ENCODE data around the gene MARCKS.
A peak's percentile ranks its signal among the peaks of the same experiment; 100 is the strongest.

The MARCKS gene

GRCh38 chr6:113854531-113855499 is 2.3 kb upstream of the MARCKS start:
- H3K9ac ChIP-seq (ENCODE audit: low read length) = peak overlapping the region; percentile 99
- peak; percentile 92 for DNase-seq (ENCODE audit: low read depth)

GRCh38 chr6:113855500-113856374 is 1.4 kb upstream of the MARCKS start:
- DNase-seq (ENCODE audit: low read depth) = peak; percentile 70
- Histone ChIP-seq H3K9me3 (ENCODE audit: control insufficient read depth, low read length) (no peaks in the 10 kb centered on the region), H3K27me3 (replicated peaks; ENCODE audit: control insufficient read depth, insufficient read depth, low read length) (no peaks in the 10 kb centered on the region), H3K4me3 (ENCODE audit: low read length) (peak overlapping the region; percentile 98), H3K4me1 (ENCODE audit: control insufficient read depth, insufficient read depth, low read length) (peaks cover 11% of the 10 kb centered on the region), H3K9ac (ENCODE audit: low read length) (peak overlapping the region; percentile 99), H3K36me3 (ENCODE audit: control insufficient read depth, insufficient read depth, low read length, severe bottlenecking) (no peaks in the 10 kb centered on the region)

More at GRCh38 chr6:113854531-113855499, 2.3 kb upstream of the MARCKS start:
- H3K27me3 ChIP-seq (replicated peaks; ENCODE audit: control insufficient read depth, insufficient read depth, low read length) = no peaks in the 10 kb centered on the region
- H3K4me1 ChIP-seq (ENCODE audit: control insufficient read depth, insufficient read depth, low read length) = peaks cover 11% of the 10 kb centered on the region
- peak overlapping the region; percentile 98 for H3K4me3 ChIP-seq (ENCODE audit: low read length)
- H3K36me3 ChIP-seq (ENCODE audit: control insufficient read depth, insufficient read depth, low read length, severe bottlenecking) = no peaks in the 10 kb centered on the region
- no peaks in the 10 kb centered on the region for H3K9me3 ChIP-seq (ENCODE audit: control insufficient read depth, low read length)

- no peak for DNase-seq (ENCODE audit: low read depth)
- H3K27me3 ChIP-seq (replicated peaks; ENCODE audit: control insufficient read depth, insufficient read depth, low read length) = no peaks in the 10 kb centered on the region
Observed at GRCh38 chr6:113856375-113856624, 845 bp upstream of the MARCKS start.

GRCh38 chr6:113857556-113858479 is 673 bp downstream of the MARCKS start:
- H3K9me3 ChIP-seq (ENCODE audit: control insufficient read depth, low read length) = no peaks in the 10 kb centered on the region
- H3K4me1 ChIP-seq (ENCODE audit: control insufficient read depth, insufficient read depth, low read length) = peaks cover 27% of the 10 kb centered on the region
- peak; percentile 65 for DNase-seq (ENCODE audit: low read depth)
- H3K4me3 ChIP-seq (ENCODE audit: low read length) = peak overlapping the region; percentile 98
- no peaks in the 10 kb centered on the region for H3K27me3 ChIP-seq (replicated peaks; ENCODE audit: control insufficient read depth, insufficient read depth, low read length)
- H3K9ac ChIP-seq (ENCODE audit: low read length) = peak overlapping the region; percentile 99
- peaks cover 10% of the 10 kb centered on the region for H3K36me3 ChIP-seq (ENCODE audit: control insufficient read depth, insufficient read depth, low read length, severe bottlenecking)

More at GRCh38 chr6:113856375-113856624, 845 bp upstream of the MARCKS start:
- peak overlapping the region; percentile 99 for H3K9ac ChIP-seq (ENCODE audit: low read length)
- no peaks in the 10 kb centered on the region for H3K9me3 ChIP-seq (ENCODE audit: control insufficient read depth, low read length)
- H3K36me3 ChIP-seq (ENCODE audit: control insufficient read depth, insufficient read depth, low read length, severe bottlenecking) = peaks cover under 1% of the 10 kb centered on the region
- peak overlapping the region; percentile 98 for H3K4me3 ChIP-seq (ENCODE audit: low read length)
- H3K4me1 ChIP-seq (ENCODE audit: control insufficient read depth, insufficient read depth, low read length) = peaks cover 12% of the 10 kb centered on the region

GRCh38 chr6:113858480-113859348 is 1.6 kb downstream of the MARCKS start:
- Histone ChIP-seq H3K9me3 (ENCODE audit: control insufficient read depth, low read length) (no peaks in the 10 kb centered on the region), H3K9ac (ENCODE audit: low read length) (peak overlapping the region; percentile 99), H3K36me3 (ENCODE audit: control insufficient read depth, insufficient read depth, low read length, severe bottlenecking) (peaks cover 10% of the 10 kb centered on the region), H3K27me3 (replicated peaks; ENCODE audit: control insufficient read depth, insufficient read depth, low read length) (no peaks in the 10 kb centered on the region), H3K4me3 (ENCODE audit: low read length) (peak overlapping the region; percentile 98), H3K4me1 (ENCODE audit: control insufficient read depth, insufficient read depth, low read length) (peaks cover 28% of the 10 kb centered on the region)
- DNase-seq (ENCODE audit: low read depth) = peak; percentile 97

GRCh38 chr6:113859349-113860180 is 2.4 kb downstream of the MARCKS start:
- no peaks in the 10 kb centered on the region for H3K9me3 ChIP-seq (ENCODE audit: control insufficient read depth, low read length)
- H3K9ac ChIP-seq (ENCODE audit: low read length) = peak overlapping the region; percentile 99
- H3K4me3 ChIP-seq (ENCODE audit: low read length) = peak overlapping the region; percentile 98
- H3K4me1 ChIP-seq (ENCODE audit: control insufficient read depth, insufficient read depth, low read length) = peaks cover 28% of the 10 kb centered on the region
- H3K27me3 ChIP-seq (replicated peaks; ENCODE audit: control insufficient read depth, insufficient read depth, low read length) = no peaks in the 10 kb centered on the region
- H3K36me3 ChIP-seq (ENCODE audit: control insufficient read depth, insufficient read depth, low read length, severe bottlenecking) = peaks cover 10% of the 10 kb centered on the region
- peak; percentile 65 for DNase-seq (ENCODE audit: low read depth)

- peaks cover 10% of the 10 kb centered on the region for H3K36me3 ChIP-seq (ENCODE audit: control insufficient read depth, insufficient read depth, low read length, severe bottlenecking)
- peak overlapping the region; percentile 99 for H3K9ac ChIP-seq (ENCODE audit: low read length)
- H3K4me3 ChIP-seq (ENCODE audit: low read length) = peak overlapping the region; percentile 98
- DNase-seq (ENCODE audit: low read depth) = peak; percentile 59
- peaks cover 26% of the 10 kb centered on the region for H3K4me1 ChIP-seq (ENCODE audit: control insufficient read depth, insufficient read depth, low read length)
- H3K9me3 ChIP-seq (ENCODE audit: control insufficient read depth, low read length) = no peaks in the 10 kb centered on the region
- H3K27me3 ChIP-seq (replicated peaks; ENCODE audit: control insufficient read depth, insufficient read depth, low read length) = no peaks in the 10 kb centered on the region
Observed at GRCh38 chr6:113860181-113860955, 3.2 kb downstream of the MARCKS start.

- peak overlapping the region; percentile 98 for H3K4me3 ChIP-seq (ENCODE audit: low read length)
- no peaks in the 10 kb centered on the region for H3K9me3 ChIP-seq (ENCODE audit: control insufficient read depth, low read length)
- H3K27me3 ChIP-seq (replicated peaks; ENCODE audit: control insufficient read depth, insufficient read depth, low read length) = no peaks in the 10 kb centered on the region
- H3K36me3 ChIP-seq (ENCODE audit: control insufficient read depth, insufficient read depth, low read length, severe bottlenecking) = peaks cover 10% of the 10 kb centered on the region
- peak overlapping the region; percentile 99 for H3K9ac ChIP-seq (ENCODE audit: low read length)
- no peak for DNase-seq (ENCODE audit: low read depth)
- H3K4me1 ChIP-seq (ENCODE audit: control insufficient read depth, insufficient read depth, low read length) = peaks cover 17% of the 10 kb centered on the region
Observed at GRCh38 chr6:113862112-113862511, 5.0 kb downstream of the MARCKS start.

GRCh38 chr6:113870917-113871316 is 13.8 kb downstream of the MARCKS start:
- Histone ChIP-seq H3K27me3 (replicated peaks; ENCODE audit: control insufficient read depth, insufficient read depth, low read length) (no peaks in the 10 kb centered on the region), H3K9me3 (ENCODE audit: control insufficient read depth, low read length) (no peaks in the 10 kb centered on the region), H3K9ac (ENCODE audit: low read length) (no peak overlapping the region), H3K4me1 (ENCODE audit: control insufficient read depth, insufficient read depth, low read length) (peaks cover 8% of the 10 kb centered on the region), H3K36me3 (ENCODE audit: control insufficient read depth, insufficient read depth, low read length, severe bottlenecking) (no peaks in the 10 kb centered on the region), H3K4me3 (ENCODE audit: low read length) (no peak overlapping the region)
- no peak for DNase-seq (ENCODE audit: low read depth)

Data from adipocyte (in vitro differentiated cells).